SK-N-SH (cell line): Measurements from ENCODE around the gene YES1. TPM values are rescaled to one million over a fixed set of nuclear protein-coding genes. Genes with fewer than 3 reads are reported as not detected.

Experiments used
- CHD2 ChIP-seq: fragments of 150-350 bp; IDR thresholded peaks from 2 replicates; pipeline ENCODE4 v1.6.1; 2018; ENCODE audit warnings: low read length; ENCODE audit not compliant: partially characterized antibody
- ELF1 ChIP-seq: IDR thresholded peaks from 2 replicates; pipeline ENCODE4 v1.4.0; 2012
- EP300 ChIP-seq, 2 experiments: IDR thresholded peaks; 2 replicates each; pipeline versions ENCODE4 v1.4.0 to v1.6.1; 2012; ENCODE audit warnings: borderline replicate concordance in 1 of 2, low read depth in 1 of 2, low read length in 1 of 2
- FOXJ3 ChIP-seq: sonication (generic); formaldehyde crosslinking; IDR thresholded peaks from 2 replicates; pipeline ENCODE4 v1.5.1; 2020; ENCODE audit warnings: mild to moderate bottlenecking, missing genetic modification reagents
- FOXM1 ChIP-seq: IDR thresholded peaks from 2 replicates; pipeline ENCODE4 v1.4.0; 2012; ENCODE audit warnings: low read depth, mild to moderate bottlenecking
- GATA2 ChIP-seq: sonication (generic); formaldehyde crosslinking; IDR thresholded peaks from 2 replicates; pipeline ENCODE4 v1.5.0; 2020; ENCODE audit warnings: mild to moderate bottlenecking, missing genetic modification reagents
- JUND ChIP-seq: IDR thresholded peaks from 2 replicates; pipeline ENCODE4 v1.4.0; 2012
- NFIC ChIP-seq: IDR thresholded peaks from 2 replicates; pipeline ENCODE4 v1.4.0; 2012; ENCODE audit warnings: borderline replicate concordance
- NRF1 ChIP-seq: IDR thresholded peaks from 2 replicates; pipeline ENCODE4 v1.6.1; 2012; ENCODE audit warnings: low read depth, mild to moderate bottlenecking, low read length
- POLR2AphosphoS5 ChIP-seq: IDR thresholded peaks from 2 replicates; pipeline ENCODE4 v1.6.1; 2012; ENCODE audit warnings: low read depth, low read length
- RAD21 ChIP-seq: IDR thresholded peaks from 2 replicates; pipeline ENCODE4 v1.6.1; 2012; ENCODE audit warnings: mild to moderate bottlenecking, low read length
- RCOR1 ChIP-seq: fragments of 150-350 bp; IDR thresholded peaks from 2 replicates; pipeline ENCODE4 v1.6.1; 2017; ENCODE audit warnings: antibody characterized with exemption, low read length
- RFX5 ChIP-seq: IDR thresholded peaks from 2 replicates; pipeline ENCODE4 v1.6.1; 2012; ENCODE audit warnings: mild to moderate bottlenecking, improper control_type of control experiment, low read length
- TAF1 ChIP-seq: IDR thresholded peaks from 2 replicates; pipeline ENCODE4 v1.6.1; 2012; ENCODE audit warnings: low read depth, mild to moderate bottlenecking, low read length, moderate library complexity, borderline replicate concordance
- TCF12 ChIP-seq: IDR thresholded peaks from 2 replicates; pipeline ENCODE4 v1.4.0; 2012
- TEAD4 ChIP-seq: IDR thresholded peaks from 2 replicates; pipeline ENCODE4 v1.4.0; 2012; ENCODE audit warnings: mild to moderate bottlenecking, borderline replicate concordance; ENCODE audit not compliant: insufficient read depth
- YY1 ChIP-seq: IDR thresholded peaks from 2 replicates; pipeline ENCODE4 v1.4.0; 2012; ENCODE audit warnings: low read depth, mild to moderate bottlenecking
- polyA plus RNA-seq, 3 experiments: library from polyadenylated mRNA; depleted of rRNA; stranded (reverse); fragments of >200 nt; gene quantifications; 2 replicates each; pipeline ENCODE4 v1.2.3, GENCODE V29; 2012
- TF ChIP-seq, protein P1 (sequence below): IDR thresholded peaks from 2 replicates; pipeline ENCODE4 v1.4.0; 2012; ENCODE audit warnings: low read depth
- TF ChIP-seq, protein P2 (sequence below): fragments of 150-350 bp; IDR thresholded peaks from 2 replicates; pipeline ENCODE4 v1.6.1; 2017; ENCODE audit warnings: antibody characterized with exemption, low read length, low read depth, borderline replicate concordance
- TF ChIP-seq, protein P3 (sequence below): IDR thresholded peaks from 2 replicates; pipeline ENCODE4 v1.4.0; 2012; ENCODE audit warnings: low read depth, borderline replicate concordance
- TF ChIP-seq, protein P4 (sequence below): IDR thresholded peaks from 2 replicates; pipeline ENCODE4; 2012
- TF ChIP-seq, protein P5 (sequence below): IDR thresholded peaks from 2 replicates; pipeline ENCODE4 v1.6.1; 2012; ENCODE audit warnings: mild to moderate bottlenecking, low read depth, low read length, moderate library complexity

YES1 gene
- polyA plus RNA-seq, 1 of the 3 experiments (the other 2 are of a cell fraction) = 7.9 TPM

DNA sequence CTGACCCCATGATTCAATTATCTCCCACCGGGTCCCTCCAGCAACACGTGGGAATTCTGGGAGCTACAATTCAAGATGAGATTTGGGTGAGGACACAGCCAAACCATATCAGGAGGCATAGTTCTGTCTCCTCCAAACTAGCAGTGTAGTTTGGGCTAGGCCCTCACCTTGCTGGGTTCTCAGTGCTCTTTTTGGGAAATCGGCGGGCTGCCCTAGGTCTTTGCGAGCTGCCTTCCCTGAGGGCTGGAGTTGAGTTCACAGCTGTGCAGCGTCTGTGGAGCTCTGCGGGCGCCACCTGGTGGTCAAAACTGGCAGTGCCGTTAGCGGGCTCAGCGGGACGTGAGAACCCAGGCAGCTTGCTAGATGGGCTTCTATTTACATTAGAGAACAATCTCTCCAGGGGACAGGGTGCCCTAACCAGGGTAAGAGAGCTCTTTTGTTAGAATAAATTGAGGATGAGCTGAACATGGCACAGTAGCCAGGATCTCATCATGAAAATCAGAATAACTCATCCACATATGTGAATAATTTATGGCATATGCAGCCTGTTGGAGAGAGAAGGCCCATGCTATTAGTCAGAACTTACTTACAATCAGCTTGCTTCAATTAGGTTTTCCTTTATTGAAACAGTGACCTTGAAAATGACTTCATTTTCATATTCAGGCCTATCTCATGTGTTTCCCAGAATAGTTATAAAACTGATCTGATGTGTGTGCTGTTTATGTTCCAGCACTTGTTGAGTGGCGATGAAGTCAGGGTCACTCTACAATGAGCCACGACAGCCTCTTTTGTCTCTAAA lies 27.4 kb upstream of the YES1 start (continued):
- TF ChIP-seq, protein P1, sequence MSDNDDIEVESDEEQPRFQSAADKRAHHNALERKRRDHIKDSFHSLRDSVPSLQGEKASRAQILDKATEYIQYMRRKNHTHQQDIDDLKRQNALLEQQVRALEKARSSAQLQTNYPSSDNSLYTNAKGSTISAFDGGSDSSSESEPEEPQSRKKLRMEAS = no peak
- TF ChIP-seq, protein P2, sequence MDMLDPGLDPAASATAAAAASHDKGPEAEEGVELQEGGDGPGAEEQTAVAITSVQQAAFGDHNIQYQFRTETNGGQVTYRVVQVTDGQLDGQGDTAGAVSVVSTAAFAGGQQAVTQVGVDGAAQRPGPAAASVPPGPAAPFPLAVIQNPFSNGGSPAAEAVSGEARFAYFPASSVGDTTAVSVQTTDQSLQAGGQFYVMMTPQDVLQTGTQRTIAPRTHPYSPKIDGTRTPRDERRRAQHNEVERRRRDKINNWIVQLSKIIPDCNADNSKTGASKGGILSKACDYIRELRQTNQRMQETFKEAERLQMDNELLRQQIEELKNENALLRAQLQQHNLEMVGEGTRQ = no peak
- peak; percentile 69; the same call in 1 of the 2 replicates for TF ChIP-seq TCF12
- no peak for TF ChIP-seq NRF1
- TF ChIP-seq, protein P3, sequence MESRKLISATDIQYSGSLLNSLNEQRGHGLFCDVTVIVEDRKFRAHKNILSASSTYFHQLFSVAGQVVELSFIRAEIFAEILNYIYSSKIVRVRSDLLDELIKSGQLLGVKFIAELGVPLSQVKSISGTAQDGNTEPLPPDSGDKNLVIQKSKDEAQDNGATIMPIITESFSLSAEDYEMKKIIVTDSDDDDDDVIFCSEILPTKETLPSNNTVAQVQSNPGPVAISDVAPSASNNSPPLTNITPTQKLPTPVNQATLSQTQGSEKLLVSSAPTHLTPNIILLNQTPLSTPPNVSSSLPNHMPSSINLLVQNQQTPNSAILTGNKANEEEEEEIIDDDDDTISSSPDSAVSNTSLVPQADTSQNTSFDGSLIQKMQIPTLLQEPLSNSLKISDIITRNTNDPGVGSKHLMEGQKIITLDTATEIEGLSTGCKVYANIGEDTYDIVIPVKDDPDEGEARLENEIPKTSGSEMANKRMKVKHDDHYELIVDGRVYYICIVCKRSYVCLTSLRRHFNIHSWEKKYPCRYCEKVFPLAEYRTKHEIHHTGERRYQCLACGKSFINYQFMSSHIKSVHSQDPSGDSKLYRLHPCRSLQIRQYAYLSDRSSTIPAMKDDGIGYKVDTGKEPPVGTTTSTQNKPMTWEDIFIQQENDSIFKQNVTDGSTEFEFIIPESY = no peak
- TF ChIP-seq YY1 = no peak
- TF ChIP-seq TAF1 = no peak
- TF ChIP-seq CHD2 = peak; percentile 14
- no peak for TF ChIP-seq EP300 (IDR thresholded peaks at IDR 0.05; ENCODE audit: borderline replicate concordance in 1 of 2, low read depth in 1 of 2, low read length in 1 of 2)
- no peak for TF ChIP-seq GATA2
- peak; percentile 69 for TF ChIP-seq RAD21
- no peak for TF ChIP-seq FOXM1
- no peak for TF ChIP-seq ELF1
- TF ChIP-seq RFX5 = no peak
- TF ChIP-seq, protein P4, sequence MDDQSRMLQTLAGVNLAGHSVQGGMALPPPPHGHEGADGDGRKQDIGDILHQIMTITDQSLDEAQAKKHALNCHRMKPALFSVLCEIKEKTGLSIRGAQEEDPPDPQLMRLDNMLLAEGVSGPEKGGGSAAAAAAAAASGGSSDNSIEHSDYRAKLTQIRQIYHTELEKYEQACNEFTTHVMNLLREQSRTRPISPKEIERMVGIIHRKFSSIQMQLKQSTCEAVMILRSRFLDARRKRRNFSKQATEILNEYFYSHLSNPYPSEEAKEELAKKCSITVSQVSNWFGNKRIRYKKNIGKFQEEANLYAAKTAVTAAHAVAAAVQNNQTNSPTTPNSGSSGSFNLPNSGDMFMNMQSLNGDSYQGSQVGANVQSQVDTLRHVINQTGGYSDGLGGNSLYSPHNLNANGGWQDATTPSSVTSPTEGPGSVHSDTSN = no peak
- TF ChIP-seq FOXJ3 (CRISPR knock-in tag) = no peak
- TF ChIP-seq POLR2AphosphoS5 = no peak
- TF ChIP-seq JUND = no peak
- TF ChIP-seq NFIC = no peak
- no peak for TF ChIP-seq RCOR1
- TF ChIP-seq, protein P5, sequence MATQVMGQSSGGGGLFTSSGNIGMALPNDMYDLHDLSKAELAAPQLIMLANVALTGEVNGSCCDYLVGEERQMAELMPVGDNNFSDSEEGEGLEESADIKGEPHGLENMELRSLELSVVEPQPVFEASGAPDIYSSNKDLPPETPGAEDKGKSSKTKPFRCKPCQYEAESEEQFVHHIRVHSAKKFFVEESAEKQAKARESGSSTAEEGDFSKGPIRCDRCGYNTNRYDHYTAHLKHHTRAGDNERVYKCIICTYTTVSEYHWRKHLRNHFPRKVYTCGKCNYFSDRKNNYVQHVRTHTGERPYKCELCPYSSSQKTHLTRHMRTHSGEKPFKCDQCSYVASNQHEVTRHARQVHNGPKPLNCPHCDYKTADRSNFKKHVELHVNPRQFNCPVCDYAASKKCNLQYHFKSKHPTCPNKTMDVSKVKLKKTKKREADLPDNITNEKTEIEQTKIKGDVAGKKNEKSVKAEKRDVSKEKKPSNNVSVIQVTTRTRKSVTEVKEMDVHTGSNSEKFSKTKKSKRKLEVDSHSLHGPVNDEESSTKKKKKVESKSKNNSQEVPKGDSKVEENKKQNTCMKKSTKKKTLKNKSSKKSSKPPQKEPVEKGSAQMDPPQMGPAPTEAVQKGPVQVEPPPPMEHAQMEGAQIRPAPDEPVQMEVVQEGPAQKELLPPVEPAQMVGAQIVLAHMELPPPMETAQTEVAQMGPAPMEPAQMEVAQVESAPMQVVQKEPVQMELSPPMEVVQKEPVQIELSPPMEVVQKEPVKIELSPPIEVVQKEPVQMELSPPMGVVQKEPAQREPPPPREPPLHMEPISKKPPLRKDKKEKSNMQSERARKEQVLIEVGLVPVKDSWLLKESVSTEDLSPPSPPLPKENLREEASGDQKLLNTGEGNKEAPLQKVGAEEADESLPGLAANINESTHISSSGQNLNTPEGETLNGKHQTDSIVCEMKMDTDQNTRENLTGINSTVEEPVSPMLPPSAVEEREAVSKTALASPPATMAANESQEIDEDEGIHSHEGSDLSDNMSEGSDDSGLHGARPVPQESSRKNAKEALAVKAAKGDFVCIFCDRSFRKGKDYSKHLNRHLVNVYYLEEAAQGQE = no peak
- no peak for TF ChIP-seq TEAD4
